Mammary epithelial cell (primary cell): ENCODE data around the gene INPP4B.

Source experiments
- CTCF ChIP-seq, 2 donors: IDR thresholded peaks in 1 of 2; conservative IDR thresholded peaks in 1 of 2; 2 replicates each; pipeline ENCODE4 v1.5.1; 2011 to 2012; ENCODE audit warnings: inconsistent platforms in 2 of 2, low read length in 2 of 2, mild to moderate bottlenecking in 2 of 2, control low read depth in 1 of 2, low read depth in 1 of 2; ENCODE audit not compliant: insufficient read depth in 1 of 2; ENCODE audit errors: extremely low read depth in 1 of 2
- EZH2 ChIP-seq: IDR thresholded peaks from 2 replicates; pipeline ENCODE4 v1.6.1; 2012; ENCODE audit warnings: low read length, inconsistent platforms, borderline replicate concordance

GRCh38 chr4:142331646-142332045 lies 514.5 kb downstream of the INPP4B start:
- TF ChIP-seq CTCF (conservative IDR thresholded peaks at IDR 0.05 in 1 of 2, IDR thresholded peaks at IDR 0.05 in 1 of 2; ENCODE audit: extremely low read depth in 1 of 2, insufficient read depth in 1 of 2, low read depth in 1 of 2, low read length in 2 of 2), result no peak
- TF ChIP-seq EZH2, result no peak
